OCI-LY1 (cell line): Measurements from ENCODE around the gene TTLL5.

ENCODE experiments used
- EZH2 ChIP-seq: fragments of 200-600 bp; sonication (generic), shearing (Covaris generic); IDR thresholded peaks from 2 replicates; pipeline ENCODE4 v1.8.0; 2017; ENCODE audit warnings: borderline replicate concordance, mixed run types, mild to moderate bottlenecking, antibody characterized with exemption, low read length, moderate library complexity, mixed read lengths
- TF ChIP-seq, protein P1 (sequence below): fragments of 200-600 bp; sonication (generic), shearing (Covaris generic); IDR thresholded peaks from 2 replicates; pipeline ENCODE4 v1.5.1; 2017; ENCODE audit warnings: mild to moderate bottlenecking, antibody characterized with exemption, low read length, moderate library complexity, mixed read lengths

- TF ChIP-seq, protein P1, sequence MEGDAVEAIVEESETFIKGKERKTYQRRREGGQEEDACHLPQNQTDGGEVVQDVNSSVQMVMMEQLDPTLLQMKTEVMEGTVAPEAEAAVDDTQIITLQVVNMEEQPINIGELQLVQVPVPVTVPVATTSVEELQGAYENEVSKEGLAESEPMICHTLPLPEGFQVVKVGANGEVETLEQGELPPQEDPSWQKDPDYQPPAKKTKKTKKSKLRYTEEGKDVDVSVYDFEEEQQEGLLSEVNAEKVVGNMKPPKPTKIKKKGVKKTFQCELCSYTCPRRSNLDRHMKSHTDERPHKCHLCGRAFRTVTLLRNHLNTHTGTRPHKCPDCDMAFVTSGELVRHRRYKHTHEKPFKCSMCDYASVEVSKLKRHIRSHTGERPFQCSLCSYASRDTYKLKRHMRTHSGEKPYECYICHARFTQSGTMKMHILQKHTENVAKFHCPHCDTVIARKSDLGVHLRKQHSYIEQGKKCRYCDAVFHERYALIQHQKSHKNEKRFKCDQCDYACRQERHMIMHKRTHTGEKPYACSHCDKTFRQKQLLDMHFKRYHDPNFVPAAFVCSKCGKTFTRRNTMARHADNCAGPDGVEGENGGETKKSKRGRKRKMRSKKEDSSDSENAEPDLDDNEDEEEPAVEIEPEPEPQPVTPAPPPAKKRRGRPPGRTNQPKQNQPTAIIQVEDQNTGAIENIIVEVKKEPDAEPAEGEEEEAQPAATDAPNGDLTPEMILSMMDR, result no peak
- no peak for TF ChIP-seq EZH2
These were observed 216.2 kb downstream of the TTLL5 start for GRCh38 chr14:75877292-75877691.
